Activated CD4-positive, alpha-beta T cell treated with anti-CD3 and anti-CD28 coated beads, Interleukin-2, Interleukin-6, amounts not matched to agents 100 ng/mL and 50 ng/mL, durations not matched to agents 16 hours and 8 hours (primary cell): ENCODE results near the gene NYNRIN.
"Not testable (repeated sequence)": the region's sequence is repeated elsewhere in the genome, so short reads cannot be mapped to it uniquely, and the experiment has no call there.

ENCODE experiments used
- DNase-seq: peaks from one replicate; pipeline ENCODE4 v3.0.0-alpha.2; 2020

Gene NYNRIN

GRCh38 chr14:24434676-24435075, 35.9 kb downstream of the NYNRIN start:
- DNase-seq: no peak

GRCh38 chr14:24435192-24435810, 36.5 kb downstream of the NYNRIN start:
- no peak for DNase-seq

GRCh38 chr14:24435998-24436354, 37.2 kb downstream of the NYNRIN start:
- no peak for DNase-seq

- peak; percentile 71 for DNase-seq
These were observed 37.7 kb downstream of the NYNRIN start for GRCh38 chr14:24436355-24437019.

GRCh38 chr14:24437020-24437735, 38.4 kb downstream of the NYNRIN start:
- no peak for DNase-seq

- no peak for DNase-seq
These were observed 38.9 kb downstream of the NYNRIN start for GRCh38 chr14:24437736-24438067.

- DNase-seq: no peak
These were observed 39.7 kb downstream of the NYNRIN start for GRCh38 chr14:24438223-24439097.

GRCh38 chr14:24439257-24439656, 40.5 kb downstream of the NYNRIN start:
- no peak for DNase-seq

GRCh38 chr14:24439830-24440605, 41.2 kb downstream of the NYNRIN start:
- DNase-seq: no peak

- no peak for DNase-seq
These were observed 42.0 kb downstream of the NYNRIN start for GRCh38 chr14:24440606-24441399.

- no peak for DNase-seq
These were observed 42.7 kb downstream of the NYNRIN start for GRCh38 chr14:24441485-24441884.

- DNase-seq: no peak
These were observed 43.1 kb downstream of the NYNRIN start for GRCh38 chr14:24441904-24442239.

- DNase-seq: peak; percentile 99
These were observed 43.6 kb downstream of the NYNRIN start, which contains the start of gene SDR39U1 for GRCh38 chr14:24442240-24443052. Gene SDR39U1 (minus strand): TSS chr14:24442776. CDS start chr14:24442769, 7 bp downstream.

- no peak for DNase-seq
These were observed 44.4 kb downstream of the NYNRIN start for GRCh38 chr14:24443053-24443665.

- DNase-seq: not testable (repeated sequence)
These were observed 52.0 kb downstream of the NYNRIN start for GRCh38 chr14:24450828-24451227.

GRCh38 chr14:24456980-24457379, 58.2 kb downstream of the NYNRIN start:
- DNase-seq: no peak

GRCh38 chr14:24458736-24459135, 59.9 kb downstream of the NYNRIN start:
- DNase-seq: no peak

GRCh38 chr14:24459331-24459730, 60.5 kb downstream of the NYNRIN start:
- no peak for DNase-seq

GRCh38 chr14:24461336-24461735, 62.5 kb downstream of the NYNRIN start:
- DNase-seq: no peak
